ENCODE measurements around the gene WDSUB1.

WDSUB1 gene, protein sequence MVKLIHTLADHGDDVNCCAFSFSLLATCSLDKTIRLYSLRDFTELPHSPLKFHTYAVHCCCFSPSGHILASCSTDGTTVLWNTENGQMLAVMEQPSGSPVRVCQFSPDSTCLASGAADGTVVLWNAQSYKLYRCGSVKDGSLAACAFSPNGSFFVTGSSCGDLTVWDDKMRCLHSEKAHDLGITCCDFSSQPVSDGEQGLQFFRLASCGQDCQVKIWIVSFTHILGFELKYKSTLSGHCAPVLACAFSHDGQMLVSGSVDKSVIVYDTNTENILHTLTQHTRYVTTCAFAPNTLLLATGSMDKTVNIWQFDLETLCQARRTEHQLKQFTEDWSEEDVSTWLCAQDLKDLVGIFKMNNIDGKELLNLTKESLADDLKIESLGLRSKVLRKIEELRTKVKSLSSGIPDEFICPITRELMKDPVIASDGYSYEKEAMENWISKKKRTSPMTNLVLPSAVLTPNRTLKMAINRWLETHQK

DNA sequence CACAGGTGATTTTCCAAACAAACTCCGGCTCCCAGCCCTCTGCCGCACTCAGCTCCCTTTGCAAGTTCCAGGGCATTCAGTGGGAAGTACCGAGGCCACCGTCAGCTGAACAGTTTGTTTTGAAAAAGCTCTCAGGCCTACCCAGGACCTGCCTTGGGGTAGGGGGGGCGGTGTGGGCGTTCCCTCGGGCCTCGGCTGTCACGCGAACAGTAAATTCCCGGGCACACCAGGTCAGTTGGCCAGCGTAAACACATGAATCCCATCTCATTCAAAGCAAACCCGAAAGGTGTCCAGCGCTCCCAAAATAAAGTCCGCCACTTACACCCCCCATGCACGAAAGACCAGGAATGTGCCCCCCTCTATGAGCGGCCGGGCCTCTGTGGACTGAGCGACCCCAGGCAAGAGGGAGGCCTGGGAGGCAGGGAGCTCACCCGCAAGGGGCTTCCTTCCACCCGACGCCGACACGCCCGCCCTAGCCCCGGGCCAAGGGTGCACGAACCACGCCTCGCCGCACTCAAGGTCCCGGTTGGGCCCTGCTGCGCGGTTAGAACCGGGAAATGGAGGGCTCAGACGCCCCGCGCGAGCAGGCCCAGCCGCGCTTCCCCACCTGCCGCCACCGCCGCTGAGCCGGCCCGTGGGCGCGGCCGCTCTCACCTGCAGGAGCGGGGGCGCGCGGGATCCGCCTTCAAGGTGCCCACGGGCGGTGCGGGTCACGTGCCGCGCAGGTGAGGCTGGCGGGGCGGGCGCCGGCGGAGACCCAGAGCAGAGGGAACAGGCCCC is at the start of gene WDSUB1:
Gene WDSUB1, minus strand, starts transcription at position 775 of the 780 bp plus-strand sequence. CDS start 3,634 bp downstream, outside the sequence.
- Histone ChIP-seq H3K9me3 (ENCODE audit: control insufficient read depth, insufficient read depth, low read length) (no peaks in the 10 kb centered on the region), H3K9ac (ENCODE audit: low read depth, low read length) (peak within 1 kb of the TSS; percentile 91), H3K27me3 (ENCODE audit: control insufficient read depth, insufficient read depth, low read length) (no peaks in the 10 kb centered on the region), H3K4me1 (ENCODE audit: control insufficient read depth, insufficient read depth, low read length) (no peaks in the 10 kb centered on the region), H3K36me3 (ENCODE audit: control insufficient read depth, insufficient read depth, low read length) (no peaks in the 10 kb centered on the region), H3K4me3 (ENCODE audit: low read depth, low read length) (peak within 1 kb of the TSS; percentile 83)

DNA sequence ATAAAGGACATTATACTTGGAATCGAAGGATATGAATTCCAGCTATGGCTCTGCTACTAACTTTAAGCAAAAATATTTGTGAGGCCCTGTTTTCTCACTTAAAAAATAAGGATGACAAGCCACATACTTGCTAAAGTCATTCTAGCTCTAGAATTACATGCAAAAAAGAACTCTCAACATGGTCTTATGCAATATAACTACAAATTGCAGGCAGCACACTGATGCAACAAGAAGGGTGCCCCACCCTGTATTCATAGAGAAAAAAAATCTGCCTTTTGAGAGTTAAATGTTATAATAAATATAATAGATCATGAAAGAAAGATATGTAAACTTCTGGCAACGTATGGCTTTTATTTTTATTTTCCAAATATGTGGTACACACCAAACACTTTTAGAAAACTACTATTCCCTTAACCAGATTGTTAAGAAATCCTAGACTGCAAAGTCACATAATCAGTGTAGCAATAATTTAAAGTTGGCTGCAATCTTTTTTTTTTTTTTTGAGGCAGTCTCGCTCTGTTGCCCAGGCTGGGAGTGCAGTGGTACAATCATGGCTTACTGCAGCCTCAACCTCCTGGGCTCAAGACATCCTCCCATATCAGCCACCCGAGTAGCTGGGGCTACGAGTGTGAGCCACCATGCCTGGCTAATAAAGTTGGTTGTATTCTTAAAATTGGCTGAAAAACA is 40.2 kb upstream of the WDSUB1 start:
- H3K27me3 ChIP-seq (ENCODE audit: control insufficient read depth, insufficient read depth, low read length), result no peaks in the 10 kb centered on the region
- no peak overlapping the region for H3K9ac ChIP-seq (ENCODE audit: low read depth, low read length)
- H3K4me3 ChIP-seq (ENCODE audit: low read depth, low read length), result no peak overlapping the region
- no peaks in the 10 kb centered on the region for H3K4me1 ChIP-seq (ENCODE audit: control insufficient read depth, insufficient read depth, low read length)
- H3K36me3 ChIP-seq (ENCODE audit: control insufficient read depth, insufficient read depth, low read length), result peaks cover 4% of the 10 kb centered on the region
- H3K9me3 ChIP-seq (ENCODE audit: control insufficient read depth, insufficient read depth, low read length), result no peaks in the 10 kb centered on the region

DNA sequence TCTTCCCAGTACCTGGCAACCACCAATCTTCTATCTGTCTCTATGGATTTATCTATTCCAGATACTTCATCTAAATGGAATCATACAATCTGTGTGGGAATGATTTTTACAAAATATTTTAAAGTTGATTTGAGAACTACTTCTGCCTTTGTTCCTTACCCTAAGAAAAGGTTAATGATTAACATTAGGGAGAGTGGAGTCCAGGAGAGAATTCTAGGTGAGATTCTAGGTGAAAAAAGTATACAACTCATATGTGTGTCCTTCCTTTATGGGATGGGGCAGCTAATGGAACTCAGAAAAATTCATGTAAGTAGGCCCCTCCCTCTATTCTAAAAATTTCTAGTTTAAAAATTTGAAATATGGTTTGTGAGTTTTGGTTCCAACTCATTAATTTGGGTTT is 35.9 kb upstream of the WDSUB1 start:
- Histone ChIP-seq H3K9ac (ENCODE audit: low read depth, low read length) (no peak overlapping the region), H3K4me3 (ENCODE audit: low read depth, low read length) (no peak overlapping the region), H3K36me3 (ENCODE audit: control insufficient read depth, insufficient read depth, low read length) (no peaks in the 10 kb centered on the region), H3K9me3 (ENCODE audit: control insufficient read depth, insufficient read depth, low read length) (no peaks in the 10 kb centered on the region), H3K4me1 (ENCODE audit: control insufficient read depth, insufficient read depth, low read length) (no peaks in the 10 kb centered on the region), H3K27me3 (ENCODE audit: control insufficient read depth, insufficient read depth, low read length) (no peaks in the 10 kb centered on the region)

DNA sequence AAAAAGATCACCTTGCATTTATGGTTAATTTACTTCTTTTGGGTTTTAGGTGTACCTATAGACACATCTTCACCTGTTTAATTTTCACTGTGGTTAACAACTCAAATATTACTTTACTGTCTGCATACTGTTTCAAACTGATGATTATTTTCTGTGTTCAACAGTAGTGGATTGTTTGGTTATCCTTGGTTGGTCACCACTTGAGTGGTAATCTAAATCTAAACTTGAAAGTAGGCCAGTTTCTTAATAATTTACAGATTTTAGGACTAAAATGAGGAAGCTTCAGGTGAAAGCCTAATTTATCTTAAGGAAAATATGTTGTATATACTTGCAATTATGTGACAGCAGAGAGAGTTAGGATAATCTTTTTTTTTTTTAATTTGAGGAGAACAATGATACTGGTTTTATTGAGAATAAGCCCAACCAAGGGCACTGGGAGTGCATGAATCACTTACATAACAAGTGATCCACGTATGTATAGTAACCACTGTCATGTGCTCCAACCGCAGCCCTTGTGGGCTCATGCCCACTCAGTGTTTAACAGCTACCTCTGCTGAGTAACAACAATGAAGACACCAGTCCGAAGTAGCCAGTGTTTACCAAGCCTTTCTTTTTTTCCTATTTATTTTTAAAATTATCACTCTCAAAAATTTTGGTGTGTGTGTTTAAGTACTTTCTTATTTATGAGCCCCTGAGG is 31.0 kb upstream of the WDSUB1 start:
- Histone ChIP-seq H3K27me3 (ENCODE audit: control insufficient read depth, insufficient read depth, low read length) (no peaks in the 10 kb centered on the region), H3K9ac (ENCODE audit: low read depth, low read length) (no peak overlapping the region), H3K4me1 (ENCODE audit: control insufficient read depth, insufficient read depth, low read length) (no peaks in the 10 kb centered on the region), H3K36me3 (ENCODE audit: control insufficient read depth, insufficient read depth, low read length) (no peaks in the 10 kb centered on the region), H3K4me3 (ENCODE audit: low read depth, low read length) (no peak overlapping the region), H3K9me3 (ENCODE audit: control insufficient read depth, insufficient read depth, low read length) (no peaks in the 10 kb centered on the region)

DNA sequence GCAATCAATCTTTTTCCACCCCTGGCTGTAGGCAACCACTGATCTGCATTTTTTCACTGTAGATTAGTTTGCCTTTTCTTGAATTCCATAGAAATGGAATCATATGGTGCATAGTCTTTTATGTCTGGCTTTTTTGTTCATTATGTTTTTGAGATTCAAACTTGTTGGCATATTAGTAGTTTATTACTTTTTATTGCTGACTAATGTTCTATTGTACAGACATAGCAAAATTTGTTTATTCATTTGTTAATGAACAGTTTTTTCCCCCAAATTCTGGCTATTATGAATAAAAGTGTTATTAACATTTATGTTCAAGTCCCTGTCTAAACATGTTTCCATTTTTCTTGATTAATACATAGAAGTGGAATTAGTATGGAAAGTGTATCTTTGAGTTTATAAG is 21.4 kb upstream of the WDSUB1 start:
- no peak overlapping the region for H3K4me3 ChIP-seq (ENCODE audit: low read depth, low read length)
- no peaks in the 10 kb centered on the region for H3K9me3 ChIP-seq (ENCODE audit: control insufficient read depth, insufficient read depth, low read length)
- H3K36me3 ChIP-seq (ENCODE audit: control insufficient read depth, insufficient read depth, low read length), result no peaks in the 10 kb centered on the region
- no peak overlapping the region for H3K9ac ChIP-seq (ENCODE audit: low read depth, low read length)
- H3K4me1 ChIP-seq (ENCODE audit: control insufficient read depth, insufficient read depth, low read length), result no peaks in the 10 kb centered on the region
- no peaks in the 10 kb centered on the region for H3K27me3 ChIP-seq (ENCODE audit: control insufficient read depth, insufficient read depth, low read length)

DNA sequence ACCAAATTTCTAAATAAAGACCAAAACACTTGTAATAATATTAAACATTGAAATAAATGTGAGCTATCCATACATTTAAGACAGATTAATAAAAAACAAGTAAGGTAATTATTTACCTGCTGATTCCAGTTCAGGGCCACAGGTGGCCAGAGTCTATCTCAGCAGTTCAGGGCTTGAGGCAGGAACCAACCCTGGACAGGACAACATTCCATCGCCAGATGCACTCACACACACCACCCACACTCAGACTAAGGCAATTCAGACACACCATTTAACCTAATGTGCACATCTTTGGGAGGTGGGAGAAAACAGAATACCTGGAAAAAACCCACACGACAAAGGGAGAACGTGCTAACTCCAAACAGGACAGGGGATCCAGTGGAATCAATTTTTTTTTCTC is 14.1 kb upstream of the WDSUB1 start:
- no peaks in the 10 kb centered on the region for H3K27me3 ChIP-seq (ENCODE audit: control insufficient read depth, insufficient read depth, low read length)
- no peak overlapping the region for H3K4me3 ChIP-seq (ENCODE audit: low read depth, low read length)
- H3K9ac ChIP-seq (ENCODE audit: low read depth, low read length), result no peak overlapping the region
- H3K9me3 ChIP-seq (ENCODE audit: control insufficient read depth, insufficient read depth, low read length), result no peaks in the 10 kb centered on the region
- H3K4me1 ChIP-seq (ENCODE audit: control insufficient read depth, insufficient read depth, low read length), result no peaks in the 10 kb centered on the region
- H3K36me3 ChIP-seq (ENCODE audit: control insufficient read depth, insufficient read depth, low read length), result no peaks in the 10 kb centered on the region

DNA sequence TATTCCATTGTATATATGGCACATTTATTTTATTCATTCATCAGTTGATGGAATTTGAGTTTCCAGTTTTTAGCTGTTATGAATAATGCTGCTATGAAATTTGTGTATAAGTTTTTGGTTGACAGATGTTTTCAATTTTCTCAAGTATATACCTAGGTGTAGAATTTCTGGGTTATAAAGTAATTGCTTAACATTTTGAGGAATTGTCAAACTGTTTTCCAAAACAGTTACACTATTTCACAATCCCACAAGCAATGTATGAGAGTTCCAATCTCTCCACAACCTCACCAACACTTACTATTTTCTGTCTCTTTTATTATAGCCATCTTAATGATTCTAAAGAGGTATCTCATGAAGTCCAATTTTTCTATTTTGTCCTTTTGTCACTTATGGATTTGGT is 12.5 kb upstream of the WDSUB1 start:
- Histone ChIP-seq H3K27me3 (ENCODE audit: control insufficient read depth, insufficient read depth, low read length) (no peaks in the 10 kb centered on the region), H3K9me3 (ENCODE audit: control insufficient read depth, insufficient read depth, low read length) (no peaks in the 10 kb centered on the region), H3K4me1 (ENCODE audit: control insufficient read depth, insufficient read depth, low read length) (no peaks in the 10 kb centered on the region), H3K36me3 (ENCODE audit: control insufficient read depth, insufficient read depth, low read length) (no peaks in the 10 kb centered on the region), H3K9ac (ENCODE audit: low read depth, low read length) (no peak overlapping the region), H3K4me3 (ENCODE audit: low read depth, low read length) (no peak overlapping the region)

DNA sequence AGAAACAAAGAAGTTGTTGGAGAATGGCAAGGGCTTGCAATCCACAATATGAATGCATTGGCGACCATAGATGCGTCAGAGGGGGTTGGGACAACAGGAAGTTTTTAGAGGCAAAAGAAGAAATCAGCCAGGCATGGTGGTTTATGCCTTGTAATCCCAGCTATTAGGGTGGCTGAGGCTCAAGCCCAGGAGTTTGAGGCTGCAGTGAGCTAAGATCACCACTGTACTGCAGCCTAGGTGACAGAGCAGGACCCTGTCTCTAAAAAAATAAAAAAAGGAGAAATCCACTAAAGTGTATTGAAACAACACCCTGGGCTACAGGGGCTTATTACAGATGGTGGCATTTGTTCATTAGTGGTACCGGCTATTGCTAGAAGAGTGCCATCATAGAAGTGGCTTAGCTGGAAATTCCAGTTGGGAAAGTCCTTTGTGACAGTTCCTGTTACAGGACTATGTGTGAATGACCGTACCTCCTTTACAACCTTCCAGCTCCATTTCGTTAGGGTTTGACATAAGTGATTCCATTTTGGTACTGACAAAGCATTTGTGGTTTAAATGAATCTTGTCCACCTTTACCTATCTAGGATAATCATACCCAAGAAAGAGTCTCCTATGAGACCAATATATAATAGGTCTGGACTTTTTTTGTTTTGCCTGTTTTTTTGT is 10.7 kb upstream of the WDSUB1 start:
- Histone ChIP-seq H3K4me3 (ENCODE audit: low read depth, low read length) (no peak overlapping the region), H3K9ac (ENCODE audit: low read depth, low read length) (no peak overlapping the region), H3K9me3 (ENCODE audit: control insufficient read depth, insufficient read depth, low read length) (no peaks in the 10 kb centered on the region), H3K27me3 (ENCODE audit: control insufficient read depth, insufficient read depth, low read length) (no peaks in the 10 kb centered on the region), H3K4me1 (ENCODE audit: control insufficient read depth, insufficient read depth, low read length) (no peaks in the 10 kb centered on the region), H3K36me3 (ENCODE audit: control insufficient read depth, insufficient read depth, low read length) (no peaks in the 10 kb centered on the region)

DNA sequence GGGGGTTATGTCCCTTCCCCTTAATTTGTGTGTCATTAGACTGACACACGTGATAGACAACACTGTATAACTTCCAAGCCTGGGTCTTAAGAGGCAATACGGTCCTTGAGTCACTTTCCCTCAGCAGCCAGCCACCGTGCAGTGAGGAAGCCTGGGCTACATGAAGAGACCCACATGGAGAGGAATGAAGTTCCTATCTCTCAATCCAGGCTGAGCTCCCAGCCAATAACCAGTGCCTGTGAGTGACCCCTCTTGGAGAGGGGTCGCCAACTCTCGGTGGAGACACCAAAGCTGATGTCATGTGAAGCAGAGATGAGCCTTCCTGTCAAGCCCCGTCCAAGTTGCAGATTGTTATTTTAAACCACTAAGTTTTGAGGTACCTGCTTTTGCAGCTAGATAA is 5.7 kb upstream of the WDSUB1 start:
- Histone ChIP-seq H3K9me3 (ENCODE audit: control insufficient read depth, insufficient read depth, low read length) (no peaks in the 10 kb centered on the region), H3K36me3 (ENCODE audit: control insufficient read depth, insufficient read depth, low read length) (no peaks in the 10 kb centered on the region), H3K4me1 (ENCODE audit: control insufficient read depth, insufficient read depth, low read length) (no peaks in the 10 kb centered on the region), H3K9ac (ENCODE audit: low read depth, low read length) (no peak overlapping the region), H3K4me3 (ENCODE audit: low read depth, low read length) (no peak overlapping the region), H3K27me3 (ENCODE audit: control insufficient read depth, insufficient read depth, low read length) (no peaks in the 10 kb centered on the region)

DNA sequence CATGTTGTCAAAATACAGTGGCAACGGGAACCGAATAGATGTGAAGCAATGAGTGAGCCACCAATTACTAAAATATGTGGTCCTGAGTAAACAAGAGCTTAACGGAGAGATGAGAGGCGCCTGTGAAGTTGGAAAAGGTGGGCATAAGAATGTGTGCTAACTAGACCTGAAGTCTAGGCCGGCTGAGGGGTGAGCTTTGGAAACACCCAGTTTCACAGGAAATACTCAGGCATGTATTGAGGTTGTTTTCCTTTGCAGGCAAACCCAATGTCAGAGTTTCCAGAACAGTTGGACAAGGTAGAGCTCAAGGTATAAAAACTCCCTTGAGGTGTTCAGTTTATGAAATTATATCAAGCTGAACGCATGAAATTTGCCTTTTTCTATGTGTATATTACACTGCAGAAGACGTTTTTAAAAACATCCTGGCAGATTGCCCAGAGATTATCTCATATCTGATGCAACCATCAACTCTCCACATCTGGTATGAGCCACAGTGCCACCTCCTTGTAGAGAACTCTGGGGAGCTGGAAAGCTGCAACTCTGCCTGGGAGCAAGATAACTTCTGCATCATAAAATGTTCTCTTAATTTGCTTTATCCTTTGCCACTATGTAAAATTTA is 3.9 kb upstream of the WDSUB1 start:
- H3K4me3 ChIP-seq (ENCODE audit: low read depth, low read length), result no peak overlapping the region
- no peaks in the 10 kb centered on the region for H3K36me3 ChIP-seq (ENCODE audit: control insufficient read depth, insufficient read depth, low read length)
- H3K9ac ChIP-seq (ENCODE audit: low read depth, low read length), result no peak overlapping the region
- H3K9me3 ChIP-seq (ENCODE audit: control insufficient read depth, insufficient read depth, low read length), result no peaks in the 10 kb centered on the region
- H3K4me1 ChIP-seq (ENCODE audit: control insufficient read depth, insufficient read depth, low read length), result no peaks in the 10 kb centered on the region
- no peaks in the 10 kb centered on the region for H3K27me3 ChIP-seq (ENCODE audit: control insufficient read depth, insufficient read depth, low read length)
